OCI-LY3 (cell line): ENCODE data around the gene POLR1C.
"Not testable (repeated sequence)": the region's sequence is repeated elsewhere in the genome, so short reads cannot be mapped to it uniquely, and the experiment has no call there.

Experiments
- H2AFZ ChIP-seq: fragments of 200-600, 300-600 bp; shearing (Covaris generic); 2 replicates; pipeline ENCODE4 v1.6.0; 2014; ENCODE audit warnings: antibody characterized with exemption, low read depth, low read length
- H3K27ac ChIP-seq: fragments of 200-600, 300-600 bp; sonication (generic); 2 replicates; pipeline ENCODE4 v1.5.1; 2014; ENCODE audit warnings: mild to moderate bottlenecking, low read length, moderate library complexity, mixed read lengths
- H3K27me3 ChIP-seq: fragments of 200-600, 300-600 bp; sonication (generic); 2 replicates; pipeline ENCODE4 v1.6.1; 2014; ENCODE audit warnings: low read depth, low read length, mixed read lengths
- H3K36me3 ChIP-seq: fragments of 200-600, 300-600 bp; sonication (generic); replicated peaks from 2 replicates; pipeline ENCODE3; 2014; ENCODE audit warnings: low read depth, low read length, mixed read lengths
- H3K4me1 ChIP-seq: fragments of 300-600, 200-600 bp; sonication (generic); 2 replicates; pipeline ENCODE4 v1.6.1; 2014; ENCODE audit warnings: low read length, mixed read lengths
- H3K4me2 ChIP-seq: fragments of 200-600, 300-600 bp; sonication (generic); 2 replicates; pipeline ENCODE4 v1.6.1; 2014; ENCODE audit warnings: low read length, mixed read lengths
- H3K4me3 ChIP-seq: fragments of 300-600, 200-600 bp; sonication (generic); 2 replicates; pipeline ENCODE4 v1.5.1; 2014; ENCODE audit warnings: antibody characterized with exemption, mild to moderate bottlenecking, low read length, moderate library complexity
- H3K79me2 ChIP-seq: fragments of 300-600, 200-600 bp; shearing (Covaris generic); 2 replicates; pipeline ENCODE4 v1.6.1; 2014; ENCODE audit warnings: mild to moderate bottlenecking, low read length, mixed read lengths
- H3K9ac ChIP-seq: fragments of 300-600, 200-600 bp; shearing (Covaris generic); 2 replicates; pipeline ENCODE4 v1.6.0; 2014; ENCODE audit warnings: mild to moderate bottlenecking, low read length, moderate library complexity
- H3K9me3 ChIP-seq: fragments of 200-600, 300-600 bp; shearing (Covaris generic); 2 replicates; pipeline ENCODE4 v1.6.1; 2014; ENCODE audit warnings: low read length, mixed read lengths; ENCODE audit not compliant: insufficient read depth
- H4K20me1 ChIP-seq: fragments of 200-600, 300-600 bp; sonication (generic); 2 replicates; pipeline ENCODE4 v1.6.1; 2016; ENCODE audit warnings: low read length, mixed read lengths; ENCODE audit not compliant: insufficient read depth
- EZH2phosphoT487 ChIP-seq: fragments of 200-600 bp; shearing (Covaris generic); IDR thresholded peaks from 2 replicates; pipeline ENCODE4 v1.6.1; 2018; ENCODE audit warnings: antibody characterized with exemption, mixed run types, low read depth
- TF ChIP-seq, protein P1 (sequence below): fragments of 200-600, 300-600 bp; sonication (generic); IDR thresholded peaks from 2 replicates; pipeline ENCODE4 v1.5.1; 2014; ENCODE audit warnings: antibody characterized with exemption, low read length, low read depth

POLR1C gene, protein sequence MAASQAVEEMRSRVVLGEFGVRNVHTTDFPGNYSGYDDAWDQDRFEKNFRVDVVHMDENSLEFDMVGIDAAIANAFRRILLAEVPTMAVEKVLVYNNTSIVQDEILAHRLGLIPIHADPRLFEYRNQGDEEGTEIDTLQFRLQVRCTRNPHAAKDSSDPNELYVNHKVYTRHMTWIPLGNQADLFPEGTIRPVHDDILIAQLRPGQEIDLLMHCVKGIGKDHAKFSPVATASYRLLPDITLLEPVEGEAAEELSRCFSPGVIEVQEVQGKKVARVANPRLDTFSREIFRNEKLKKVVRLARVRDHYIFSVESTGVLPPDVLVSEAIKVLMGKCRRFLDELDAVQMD

DNA sequence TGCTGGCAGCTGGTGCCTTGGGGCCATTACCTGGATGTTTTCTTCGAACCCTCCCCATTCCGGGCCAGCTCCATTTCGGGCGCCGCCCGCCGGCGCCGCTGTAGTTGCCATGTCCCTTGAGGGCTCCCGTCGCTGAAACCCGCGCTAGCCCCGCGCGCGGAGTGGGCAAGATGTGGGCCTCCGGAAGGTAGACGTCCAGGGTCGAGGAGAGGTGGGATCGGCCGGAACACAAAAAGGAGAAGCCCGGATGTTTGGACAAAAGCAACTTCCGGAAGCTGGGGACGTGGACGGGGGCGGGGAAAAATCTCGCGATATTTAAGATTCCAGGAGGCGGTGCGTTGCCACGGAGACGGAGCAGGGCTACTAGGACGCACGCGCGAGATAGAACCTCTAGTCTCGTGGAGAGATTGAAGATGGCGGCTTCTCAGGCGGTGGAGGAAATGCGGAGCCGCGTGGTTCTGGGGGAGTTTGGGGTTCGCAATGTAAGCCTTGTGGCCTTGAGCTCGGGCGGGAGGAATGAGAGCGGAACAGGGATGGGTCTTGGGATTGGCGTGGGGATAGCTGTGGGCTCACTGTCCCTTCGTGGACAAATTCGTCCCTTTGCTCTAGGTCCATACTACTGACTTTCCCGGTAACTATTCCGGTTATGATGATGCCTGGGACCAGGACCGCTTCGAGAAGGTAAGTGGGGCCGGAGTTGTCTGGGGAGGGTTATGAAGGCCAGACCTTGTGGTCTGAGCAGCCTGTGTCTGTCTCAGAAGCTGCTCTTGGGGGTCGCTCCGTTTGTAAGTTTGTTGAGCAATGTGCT lies at the start of gene POLR1C, which contains the start of gene YIPF3:
TSS of gene POLR1C (plus strand) at position 393 of the 808 bp plus-strand sequence. CDS start at position 414, 21 bp downstream.
TSS of gene YIPF3 (minus strand) at position 230 of the 808 bp plus-strand sequence. CDS start at position 111, 119 bp downstream.
- H2AFZ ChIP-seq: peak within 1 kb of the TSS; percentile 70
- H3K36me3 ChIP-seq: peaks cover 55% of the 10 kb centered on the region
- peak within 1 kb of the TSS; percentile 56 for H3K27ac ChIP-seq
- H3K4me2 ChIP-seq: peak within 1 kb of the TSS; percentile 93
- TF ChIP-seq, protein P1, sequence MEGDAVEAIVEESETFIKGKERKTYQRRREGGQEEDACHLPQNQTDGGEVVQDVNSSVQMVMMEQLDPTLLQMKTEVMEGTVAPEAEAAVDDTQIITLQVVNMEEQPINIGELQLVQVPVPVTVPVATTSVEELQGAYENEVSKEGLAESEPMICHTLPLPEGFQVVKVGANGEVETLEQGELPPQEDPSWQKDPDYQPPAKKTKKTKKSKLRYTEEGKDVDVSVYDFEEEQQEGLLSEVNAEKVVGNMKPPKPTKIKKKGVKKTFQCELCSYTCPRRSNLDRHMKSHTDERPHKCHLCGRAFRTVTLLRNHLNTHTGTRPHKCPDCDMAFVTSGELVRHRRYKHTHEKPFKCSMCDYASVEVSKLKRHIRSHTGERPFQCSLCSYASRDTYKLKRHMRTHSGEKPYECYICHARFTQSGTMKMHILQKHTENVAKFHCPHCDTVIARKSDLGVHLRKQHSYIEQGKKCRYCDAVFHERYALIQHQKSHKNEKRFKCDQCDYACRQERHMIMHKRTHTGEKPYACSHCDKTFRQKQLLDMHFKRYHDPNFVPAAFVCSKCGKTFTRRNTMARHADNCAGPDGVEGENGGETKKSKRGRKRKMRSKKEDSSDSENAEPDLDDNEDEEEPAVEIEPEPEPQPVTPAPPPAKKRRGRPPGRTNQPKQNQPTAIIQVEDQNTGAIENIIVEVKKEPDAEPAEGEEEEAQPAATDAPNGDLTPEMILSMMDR: no peak
- TF ChIP-seq EZH2phosphoT487: no peak
- H3K9me3 ChIP-seq: no peaks in the 10 kb centered on the region
- no peaks in the 10 kb centered on the region for H3K27me3 ChIP-seq
- H3K79me2 ChIP-seq: peaks cover 54% of the 10 kb centered on the region
- H3K9ac ChIP-seq: peak within 1 kb of the TSS; percentile 94
- H3K4me1 ChIP-seq: peaks cover 19% of the 10 kb centered on the region
- H3K4me3 ChIP-seq: peak within 1 kb of the TSS; percentile 84
- peaks cover 6% of the 10 kb centered on the region; the same call in 1 of the 2 replicates for H4K20me1 ChIP-seq

- not testable (repeated sequence) for H3K4me2 ChIP-seq, H3K79me2 ChIP-seq, H2AFZ ChIP-seq, H3K9me3 ChIP-seq, H4K20me1 ChIP-seq, H3K27ac ChIP-seq, H3K9ac ChIP-seq, H3K36me3 ChIP-seq, H3K4me3 ChIP-seq, H3K4me1 ChIP-seq
- H3K27me3 ChIP-seq: peaks cover 13% of the 10 kb centered on the region
Measured at GRCh38 chr6:43467265-43467664, 49.6 kb upstream of the POLR1C start.

- H3K27ac ChIP-seq: no peak overlapping the region
- H2AFZ ChIP-seq: no peak overlapping the region
- no peak overlapping the region for H3K9ac ChIP-seq
- H3K4me3 ChIP-seq: no peak overlapping the region
- no peaks in the 10 kb centered on the region for H3K4me1 ChIP-seq
- H3K9me3 ChIP-seq: no peaks in the 10 kb centered on the region
- H4K20me1 ChIP-seq: no peaks in the 10 kb centered on the region
- no peak overlapping the region for H3K4me2 ChIP-seq
- H3K27me3 ChIP-seq: peaks cover 9% of the 10 kb centered on the region
- TF ChIP-seq, protein P1: no peak
- no peak for TF ChIP-seq EZH2phosphoT487
- H3K36me3 ChIP-seq: no peaks in the 10 kb centered on the region
- no peaks in the 10 kb centered on the region for H3K79me2 ChIP-seq
Measured at GRCh38 chr6:43467752-43468151, 49.1 kb upstream of the POLR1C start.

- no peaks in the 10 kb centered on the region for H3K36me3 ChIP-seq
- H3K27me3 ChIP-seq: peaks cover 6% of the 10 kb centered on the region
- H4K20me1 ChIP-seq: no peaks in the 10 kb centered on the region
- H3K27ac ChIP-seq: no peak overlapping the region
- H3K9ac ChIP-seq: no peak overlapping the region
- no peak overlapping the region for H2AFZ ChIP-seq
- no peak overlapping the region for H3K4me3 ChIP-seq
- H3K79me2 ChIP-seq: no peaks in the 10 kb centered on the region
- H3K9me3 ChIP-seq: no peaks in the 10 kb centered on the region
- H3K4me1 ChIP-seq: no peaks in the 10 kb centered on the region
- H3K4me2 ChIP-seq: no peak overlapping the region
- no peak for TF ChIP-seq EZH2phosphoT487
- TF ChIP-seq, protein P1: no peak
Measured at GRCh38 chr6:43468240-43468639, 48.6 kb upstream of the POLR1C start.
